MCF 10A (cell line): ENCODE measurements around the gene SND1. TPM values are rescaled to one million over a fixed set of nuclear protein-coding genes. Genes with fewer than 3 reads are reported as not detected.

Source experiments
- BruUV-seq: library from RNA; stranded (reverse); fragments of 400-500 nt; replicated peaks from 2 replicates; lab custom pipeline; 2021; lab: Mats Ljungman, UMichigan
- CTCF ChIA-PET: fragments of 300-600 bp; sonication (Branson Sonifier 250); formaldehyde crosslinking; extraction: SDS; loops from one replicate; lab custom pipeline; 2021; ENCODE audit warnings: antibody characterized with exemption, inconsistent platforms; lab: Yijun Ruan, JAX
- POLR2A ChIA-PET: fragments of 300-600, 350-650 bp; sonication (Branson Sonifier 250); formaldehyde crosslinking; extraction: SDS; loops from one replicate; lab custom pipeline; 2020; ENCODE audit warnings: antibody characterized with exemption, inconsistent platforms; lab: Yijun Ruan, JAX
- DNase-seq: peaks from one replicate; pipeline ENCODE4 v3.0.0-alpha.2; 2018; ENCODE audit not compliant: unreplicated experiment
- H3K27ac Mint-ChIP-seq: one replicate; pipeline ENCODE4 v1.8.0; 2022; ENCODE audit warnings: mild to moderate bottlenecking, low read depth, mixed read lengths; ENCODE audit not compliant: unreplicated experiment
- H3K27me3 Mint-ChIP-seq: one replicate; pipeline ENCODE4 v1.8.0; 2022; ENCODE audit warnings: mixed read lengths; ENCODE audit not compliant: insufficient read depth, unreplicated experiment
- H3K36me3 Mint-ChIP-seq: one replicate; pipeline ENCODE4 v1.8.0; 2022; ENCODE audit warnings: mild to moderate bottlenecking, moderate library complexity, mixed read lengths; ENCODE audit not compliant: insufficient read depth, unreplicated experiment
- H3K4me1 Mint-ChIP-seq: one replicate; pipeline ENCODE4 v1.8.0; 2022; ENCODE audit warnings: mixed read lengths; ENCODE audit not compliant: insufficient read depth, unreplicated experiment
- H3K4me3 Mint-ChIP-seq: one replicate; pipeline ENCODE4 v1.8.0; 2022; ENCODE audit warnings: mild to moderate bottlenecking, moderate library complexity, mixed read lengths; ENCODE audit not compliant: unreplicated experiment
- H3K9me3 Mint-ChIP-seq: one replicate; pipeline ENCODE4 v1.8.0; 2022; ENCODE audit warnings: mixed read lengths; ENCODE audit not compliant: unreplicated experiment
- CTCF ChIP-seq: fragments of 200-600 bp; IDR thresholded peaks from one replicate; pipeline ENCODE4 v1.8.0; 2022; ENCODE audit warnings: antibody characterized with exemption, mild to moderate bottlenecking; ENCODE audit not compliant: unreplicated experiment
- intact Hi-C: fragments of 100-400 bp; cut with micrococcal nuclease; formaldehyde crosslinking; loops from 2 replicates; pipeline ENCODE4 v1.14.1; 2022
- total RNA-seq: library from RNA; stranded (reverse); gene quantifications from 2 replicates; pipeline ENCODE4 v1.2.3, GENCODE V29; 2022

The SND1 gene
- total RNA-seq, 1 experiment from 2014 or later, result 297 TPM

GRCh38 chr7:127858091-127858914 lies 206.3 kb downstream of the SND1 start:
- no peak for DNase-seq
- Mint-ChIP-seq H3K27me3 (no peaks in the 10 kb centered on the region), H3K4me3 (no peak overlapping the region), H3K27ac (no peak overlapping the region), H3K9me3 (no peaks in the 10 kb centered on the region), H3K4me1 (no peaks in the 10 kb centered on the region), H3K36me3 (peaks cover 25% of the 10 kb centered on the region)
- ChIA-PET POLR2A (interaction anchor here (1.4 kb wide), 1 partner anchor 9 kb away, joined by 3 read pairs; no protein-coding TSS in a partner anchor), CTCF (no interaction called here)
- intact Hi-C loops, result no loop called here
- BruUV-seq, result no TSS peak
- TF ChIP-seq CTCF, result no peak

GRCh38 chr7:127858915-127859189 lies 206.9 kb downstream of the SND1 start:
- Mint-ChIP-seq H3K27me3 (no peaks in the 10 kb centered on the region), H3K36me3 (peaks cover 25% of the 10 kb centered on the region), H3K4me1 (no peaks in the 10 kb centered on the region), H3K4me3 (no peak overlapping the region), H3K27ac (no peak overlapping the region), H3K9me3 (no peaks in the 10 kb centered on the region)
- no peak for DNase-seq
- ChIA-PET POLR2A (interaction anchor here (0.9 to 1.4 kb wide), 2 partner anchors 10 to 12 kb away, joined by 3 read pairs; no protein-coding TSS in a partner anchor), CTCF (no interaction called here)
- no peak for TF ChIP-seq CTCF
- no TSS peak for BruUV-seq
- intact Hi-C loops, result no loop called here

GRCh38 chr7:127859330-127859729 lies 207.3 kb downstream of the SND1 start:
- H3K27me3 Mint-ChIP-seq, result no peaks in the 10 kb centered on the region
- DNase-seq, result no peak
- ChIA-PET CTCF (no interaction called here), POLR2A (interaction anchor here (0.7 to 1.4 kb wide), 3 partner anchors 10 to 23 kb away, joined by 3 read pairs; no protein-coding TSS in a partner anchor)
- H3K9me3 Mint-ChIP-seq, result no peaks in the 10 kb centered on the region
- no peak overlapping the region for H3K4me3 Mint-ChIP-seq
- no peaks in the 10 kb centered on the region for H3K4me1 Mint-ChIP-seq
- intact Hi-C loops, result no loop called here
- no peak for TF ChIP-seq CTCF
- BruUV-seq, result no TSS peak
- H3K27ac Mint-ChIP-seq, result no peak overlapping the region
- peaks cover 28% of the 10 kb centered on the region for H3K36me3 Mint-ChIP-seq

- POLR2A ChIA-PET, result interaction anchor here (0.6 kb wide), 1 partner anchor 158 kb away, joined by 3 read pairs; no protein-coding TSS in a partner anchor
Measured at GRCh38 chr7:127862525-127862924, 210.5 kb downstream of the SND1 start.

More at GRCh38 chr7:127862525-127862924, 210.5 kb downstream of the SND1 start:
- no TSS peak for BruUV-seq
- H3K27ac Mint-ChIP-seq, result no peak overlapping the region
- CTCF ChIA-PET, result interaction anchor here (0.7 to 0.9 kb wide), 3 partner anchors 15 to 346 kb away, joined by 3 to 5 read pairs (median 3); no protein-coding TSS in a partner anchor
- intact Hi-C loops, result no loop called here
- TF ChIP-seq CTCF, result no peak
- no peaks in the 10 kb centered on the region for H3K27me3 Mint-ChIP-seq
- H3K4me3 Mint-ChIP-seq, result no peak overlapping the region
- no peak for DNase-seq
- H3K4me1 Mint-ChIP-seq, result peaks cover 14% of the 10 kb centered on the region
- H3K36me3 Mint-ChIP-seq, result peaks cover 24% of the 10 kb centered on the region
- H3K9me3 Mint-ChIP-seq, result no peaks in the 10 kb centered on the region
